Loucy (cell line): ENCODE measurements around the gene SNTB2.

ENCODE experiments used
- CTCF ChIP-seq: fragments of 200-600 bp; sonication (generic); conservative IDR thresholded peaks from 2 replicates; pipeline ENCODE4 v1.5.1; 2014; ENCODE audit warnings: mild to moderate bottlenecking, antibody characterized with exemption, low read length
- EZH2phosphoT487 ChIP-seq: fragments of 200-600 bp; IDR thresholded peaks from 2 replicates; pipeline ENCODE4 v1.6.1; 2018; ENCODE audit warnings: antibody characterized with exemption, mild to moderate bottlenecking, moderate library complexity, borderline replicate concordance

GRCh38 chr16:69176033-69176800, 10.7 kb upstream of the SNTB2 start:
- no peak for TF ChIP-seq CTCF
- no peak for TF ChIP-seq EZH2phosphoT487
